Endothelial cell of umbilical vein (primary cell): Measurements from ENCODE around the gene CTSC. TPM values are rescaled to one million over a fixed set of nuclear protein-coding genes. Genes with fewer than 3 reads are reported as not detected.

Experiments used
- BruUV-seq: library from RNA; stranded (reverse); fragments of 400-500 nt; replicated peaks from 2 replicates; lab custom pipeline; 2021; lab: Mats Ljungman, UMichigan
- CTCF ChIA-PET: fragments of 300-600, 350-600 bp; sonication (Branson Sonifier 250); formaldehyde crosslinking; loops from one replicate; lab custom pipeline; 2021; ENCODE audit warnings: antibody characterized with exemption, inconsistent platforms; lab: Charles Lee
- POLR2A ChIA-PET: fragments of 300-600, 350-600 bp; sonication (Branson Sonifier 250); formaldehyde crosslinking; loops from one replicate; lab custom pipeline; 2021; ENCODE audit warnings: antibody characterized with exemption, inconsistent platforms; lab: Charles Lee
- DNase-seq: peaks from one replicate; pipeline ENCODE4 v3.0.0-alpha.2; 2011; ENCODE audit warnings: low read depth, low spot score
- FAIRE-seq: peaks from 2 replicates; lab custom pipeline; 2011; peaks lifted over from hg19 to GRCh38; lab: Jason Lieb, UNC
- H2AFZ ChIP-seq: 2 replicates; pipeline ENCODE4 v1.6.0; 2012; ENCODE audit warnings: low read depth, low read length, control low read depth, inconsistent platforms
- H3K27ac ChIP-seq: 2 replicates; pipeline ENCODE4 v1.5.1; 2011; ENCODE audit warnings: low read depth, mild to moderate bottlenecking, control low read depth, low read length, moderate library complexity; ENCODE audit not compliant: insufficient read depth
- H3K27me3 ChIP-seq, 2 experiments: 2 replicates each; pipeline versions ENCODE4 v1.6.0 to v1.6.1; 2011; ENCODE audit warnings: low read length in 2 of 2, mixed read lengths in 1 of 2; ENCODE audit not compliant: control insufficient read depth in 2 of 2, insufficient read depth in 2 of 2
- H3K36me3 ChIP-seq, 2 experiments: 2 replicates in 1 of 2; 3 replicates in 1 of 2; pipeline ENCODE4 v1.5.1; 2011; ENCODE audit warnings: low read length in 2 of 2, mild to moderate bottlenecking in 1 of 2, moderate library complexity in 1 of 2; ENCODE audit not compliant: control insufficient read depth in 2 of 2, insufficient read depth in 2 of 2; ENCODE audit errors: extremely low read depth in 1 of 2
- H3K4me1 ChIP-seq: 3 replicates; pipeline ENCODE4 v1.5.1; 2011; ENCODE audit warnings: mild to moderate bottlenecking, low read length; ENCODE audit not compliant: control insufficient read depth, insufficient read depth; ENCODE audit errors: extremely low read depth
- H3K4me2 ChIP-seq: 2 replicates; pipeline ENCODE4 v1.6.1; 2011; ENCODE audit warnings: low read length, control low read depth, mixed read lengths; ENCODE audit not compliant: insufficient read depth
- H3K4me3 ChIP-seq, 3 experiments: fragments of 200-600 bp in 1 of 3; sonication (generic), shearing (Covaris generic) in 1 of 3; replicated peaks in 1 of 3; 2 replicates each; pipeline ENCODE4 v1.5.1; 2011 to 2016; ENCODE audit warnings: control low read depth in 3 of 3, low read length in 3 of 3, mild to moderate bottlenecking in 2 of 3, inconsistent platforms in 1 of 3, low read depth in 1 of 3, moderate library complexity in 1 of 3; ENCODE audit not compliant: insufficient read depth in 1 of 3
- H3K79me2 ChIP-seq: 2 replicates; pipeline ENCODE4 v1.6.0; 2012; ENCODE audit warnings: low read length, inconsistent platforms; ENCODE audit not compliant: control insufficient read depth, insufficient read depth
- H3K9ac ChIP-seq: replicated peaks from 2 replicates; pipeline ENCODE3; 2011; ENCODE audit warnings: low read length, control low read depth; ENCODE audit not compliant: insufficient read depth; ENCODE audit errors: extremely low read depth
- H3K9me1 ChIP-seq: replicated peaks from 3 replicates; pipeline ENCODE4 v1.6.0; 2011; ENCODE audit warnings: mild to moderate bottlenecking, low read length; ENCODE audit not compliant: control insufficient read depth, insufficient read depth; ENCODE audit errors: extremely low read depth
- H3K9me3 ChIP-seq: replicated peaks from 2 replicates; pipeline ENCODE4 v1.5.1; 2012; ENCODE audit warnings: low read length, inconsistent platforms; ENCODE audit not compliant: control insufficient read depth, insufficient read depth
- H4K20me1 ChIP-seq: replicated peaks from 2 replicates; pipeline ENCODE3; 2011; ENCODE audit warnings: mild to moderate bottlenecking, low read length; ENCODE audit not compliant: control insufficient read depth, insufficient read depth; ENCODE audit errors: extremely low read depth
- EZH2 ChIP-seq: IDR thresholded peaks from 2 replicates; pipeline ENCODE4 v1.6.1; 2012; ENCODE audit warnings: borderline replicate concordance, low read depth, mild to moderate bottlenecking, moderate library complexity, low read length, inconsistent platforms; ENCODE audit not compliant: severe bottlenecking
- FOS ChIP-seq: IDR thresholded peaks from 2 replicates; pipeline ENCODE4 v1.6.1; 2011; ENCODE audit warnings: mild to moderate bottlenecking, low read length, moderate library complexity, borderline replicate concordance; ENCODE audit not compliant: insufficient read depth
- GATA2 ChIP-seq: IDR thresholded peaks from 2 replicates; pipeline ENCODE4 v1.7.0; 2011; ENCODE audit warnings: low read depth, mild to moderate bottlenecking, moderate library complexity, mixed read lengths, low read length; ENCODE audit not compliant: insufficient read length, insufficient read depth
- JUN ChIP-seq: IDR thresholded peaks from 2 replicates; pipeline ENCODE4 v1.6.1; 2011; ENCODE audit warnings: borderline replicate concordance, low read depth; ENCODE audit not compliant: insufficient read length, insufficient read depth
- MYC ChIP-seq: IDR thresholded peaks from one replicate; pipeline ENCODE4 v1.6.1; 2011; ENCODE audit warnings: mild to moderate bottlenecking, low read depth, low read length
- POLR2A ChIP-seq: IDR thresholded peaks from 2 replicates; pipeline ENCODE4 v1.6.1; 2012; ENCODE audit warnings: low read depth, mild to moderate bottlenecking, control low read depth, low read length
- POLR2AphosphoS5 ChIP-seq: IDR thresholded peaks from 2 replicates; pipeline ENCODE4 v1.6.1; 2012; ENCODE audit warnings: low read depth, mild to moderate bottlenecking, control low read depth, low read length, moderate library complexity; ENCODE audit not compliant: insufficient read depth
- dilution Hi-C: fragments of 300-500 bp; cut with MboI; formaldehyde crosslinking; loops from one replicate; pipeline ENCODE4 v1.15.0; 2019; ENCODE audit warnings: low sequenced_read_pairs; ENCODE audit not compliant: extremely low pct_ligation_motif_present
- intact Hi-C: fragments of 100-400 bp; cut with micrococcal nuclease; formaldehyde crosslinking; loops from one replicate; pipeline ENCODE4 v1.10.0; 2022
- polyA plus RNA-seq, 4 experiments: library from polyadenylated mRNA; depleted of rRNA in 3 of 4; stranded (reverse) in 3 of 4; unstranded in 1 of 4; fragments of >200 nt; gene quantifications; 2 replicates each; pipeline versions ENCODE4 v1.2.1 to v1.2.3, GENCODE V29; 2011 to 2012; ENCODE audit warnings: missing spikeins in 1 of 4
- total RNA-seq: library from RNA; stranded (reverse); gene quantifications from 2 replicates; pipeline ENCODE4 v1.2.3, GENCODE V29; 2021
- TF ChIP-seq, protein P1 (sequence below), 2 donors: IDR thresholded peaks; 1 replicate in 1 of 2; 2 replicates in 1 of 2; pipeline ENCODE4 v1.5.1; 2011; ENCODE audit warnings: low read length in 2 of 2, mild to moderate bottlenecking in 2 of 2, moderate library complexity in 2 of 2, control low read depth in 1 of 2, inconsistent platforms in 1 of 2, low read depth in 1 of 2; ENCODE audit not compliant: insufficient read depth in 1 of 2; ENCODE audit errors: extremely low read depth in 1 of 2
- TF ChIP-seq, protein P2 (sequence below): IDR thresholded peaks from 2 replicates; pipeline ENCODE4 v1.6.1; 2011; ENCODE audit not compliant: insufficient read depth, insufficient read length

CTSC gene
- total and polyA plus RNA-seq, 2 donors (not counting 3 experiments of a cell fraction or from before 2014, with no cell fraction given): 130 to 186 TPM

DNA sequence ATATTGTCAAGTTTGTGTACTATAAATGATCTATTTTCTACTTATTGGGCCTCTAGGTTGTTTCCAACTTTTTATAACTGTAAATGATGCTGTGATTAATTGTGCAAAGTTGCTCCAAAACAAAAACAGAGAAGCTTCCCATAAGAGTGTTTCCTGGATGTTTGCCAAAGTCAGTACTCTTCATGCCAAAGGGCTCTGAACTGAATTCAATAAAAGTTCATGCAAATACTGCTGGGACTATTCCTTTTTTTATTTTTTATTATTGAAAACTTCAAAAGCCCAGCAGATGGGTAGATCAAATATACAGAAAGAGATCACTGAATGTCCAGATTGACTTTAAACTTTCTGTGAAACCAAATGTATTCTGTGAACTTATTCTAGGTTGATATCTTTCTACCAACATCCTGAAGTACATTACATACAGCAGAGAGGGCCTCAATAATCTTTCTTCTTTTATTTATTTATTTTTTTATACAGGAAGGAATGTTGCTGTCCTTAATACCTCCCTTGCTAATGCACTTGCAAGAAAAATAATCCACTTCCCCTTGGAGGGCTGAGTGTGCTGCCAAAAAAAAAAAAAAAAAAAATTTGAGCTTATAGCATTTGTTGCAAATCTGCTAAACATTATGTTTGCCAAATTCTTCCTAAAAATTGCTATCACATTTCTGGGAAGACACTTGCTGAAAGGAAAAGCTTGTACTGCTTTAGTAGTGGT, 53.0 kb downstream of the CTSC start:
- ChIA-PET CTCF (interaction anchor here (0.6 to 2.8 kb wide), 10 partner anchors 9 to 270 kb away, joined by 3 to 16 read pairs (median 5); no protein-coding TSS in a partner anchor), POLR2A (interaction anchor here (0.6 to 1.2 kb wide), 3 partner anchors 15 to 53 kb away, joined by 3 to 4 read pairs (median 3); partner anchors contain the start of gene CTSC)
- BruUV-seq: no TSS peak
- Histone ChIP-seq H3K9me3 (no peaks in the 10 kb centered on the region), H3K4me1 (peaks cover 18% of the 10 kb centered on the region), H3K4me3 (no peak overlapping the region), H3K27ac (no peak overlapping the region), H3K9me1 (no peaks in the 10 kb centered on the region), H2AFZ (no peak overlapping the region), H4K20me1 (no peaks in the 10 kb centered on the region), H3K36me3 (no peaks in the 10 kb centered on the region), H3K4me2 (peak overlapping the region; percentile 57), H3K79me2 (no peaks in the 10 kb centered on the region), H3K27me3 (no peaks in the 10 kb centered on the region), H3K9ac (no peak overlapping the region)
- TF ChIP-seq EZH2 (no peak), FOS (no peak), POLR2AphosphoS5 (no peak), JUN (no peak), GATA2 (no peak), MYC (no peak), POLR2A (no peak)
- TF ChIP-seq, protein P1, sequence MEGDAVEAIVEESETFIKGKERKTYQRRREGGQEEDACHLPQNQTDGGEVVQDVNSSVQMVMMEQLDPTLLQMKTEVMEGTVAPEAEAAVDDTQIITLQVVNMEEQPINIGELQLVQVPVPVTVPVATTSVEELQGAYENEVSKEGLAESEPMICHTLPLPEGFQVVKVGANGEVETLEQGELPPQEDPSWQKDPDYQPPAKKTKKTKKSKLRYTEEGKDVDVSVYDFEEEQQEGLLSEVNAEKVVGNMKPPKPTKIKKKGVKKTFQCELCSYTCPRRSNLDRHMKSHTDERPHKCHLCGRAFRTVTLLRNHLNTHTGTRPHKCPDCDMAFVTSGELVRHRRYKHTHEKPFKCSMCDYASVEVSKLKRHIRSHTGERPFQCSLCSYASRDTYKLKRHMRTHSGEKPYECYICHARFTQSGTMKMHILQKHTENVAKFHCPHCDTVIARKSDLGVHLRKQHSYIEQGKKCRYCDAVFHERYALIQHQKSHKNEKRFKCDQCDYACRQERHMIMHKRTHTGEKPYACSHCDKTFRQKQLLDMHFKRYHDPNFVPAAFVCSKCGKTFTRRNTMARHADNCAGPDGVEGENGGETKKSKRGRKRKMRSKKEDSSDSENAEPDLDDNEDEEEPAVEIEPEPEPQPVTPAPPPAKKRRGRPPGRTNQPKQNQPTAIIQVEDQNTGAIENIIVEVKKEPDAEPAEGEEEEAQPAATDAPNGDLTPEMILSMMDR (IDR thresholded peaks at IDR 0.05; ENCODE audit: extremely low read depth in 1 of 2, insufficient read depth in 1 of 2, low read depth in 1 of 2, low read length in 2 of 2): no peak
- TF ChIP-seq, protein P2, sequence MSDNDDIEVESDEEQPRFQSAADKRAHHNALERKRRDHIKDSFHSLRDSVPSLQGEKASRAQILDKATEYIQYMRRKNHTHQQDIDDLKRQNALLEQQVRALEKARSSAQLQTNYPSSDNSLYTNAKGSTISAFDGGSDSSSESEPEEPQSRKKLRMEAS: no peak
- FAIRE-seq (no peak), DNase-seq (peak; percentile 88)
- intact Hi-C loops (loop anchor here (5.0 to 10.0 kb wide), 2 partner anchors 180 to 253 kb away; no protein-coding TSS in a partner anchor), dilution Hi-C loops (no loop called here)
